OCI-LY7 (cell line): ENCODE data around the gene CATSPERE.

Experiments used
- EZH2phosphoT487 ChIP-seq: fragments of 200-600 bp; sonication (generic); IDR thresholded peaks from 2 replicates; pipeline ENCODE4 v1.6.1; 2018; ENCODE audit warnings: low read depth, borderline replicate concordance, mild to moderate bottlenecking, mixed run types, antibody characterized with exemption, low read length, moderate library complexity, mixed read lengths
- TF ChIP-seq, protein P1 (sequence below): fragments of 200-600 bp; sonication (generic); conservative IDR thresholded peaks from 2 replicates; pipeline ENCODE4 v1.5.1; 2014; ENCODE audit warnings: mild to moderate bottlenecking, antibody characterized with exemption, low read length, moderate library complexity, mixed read lengths

DNA sequence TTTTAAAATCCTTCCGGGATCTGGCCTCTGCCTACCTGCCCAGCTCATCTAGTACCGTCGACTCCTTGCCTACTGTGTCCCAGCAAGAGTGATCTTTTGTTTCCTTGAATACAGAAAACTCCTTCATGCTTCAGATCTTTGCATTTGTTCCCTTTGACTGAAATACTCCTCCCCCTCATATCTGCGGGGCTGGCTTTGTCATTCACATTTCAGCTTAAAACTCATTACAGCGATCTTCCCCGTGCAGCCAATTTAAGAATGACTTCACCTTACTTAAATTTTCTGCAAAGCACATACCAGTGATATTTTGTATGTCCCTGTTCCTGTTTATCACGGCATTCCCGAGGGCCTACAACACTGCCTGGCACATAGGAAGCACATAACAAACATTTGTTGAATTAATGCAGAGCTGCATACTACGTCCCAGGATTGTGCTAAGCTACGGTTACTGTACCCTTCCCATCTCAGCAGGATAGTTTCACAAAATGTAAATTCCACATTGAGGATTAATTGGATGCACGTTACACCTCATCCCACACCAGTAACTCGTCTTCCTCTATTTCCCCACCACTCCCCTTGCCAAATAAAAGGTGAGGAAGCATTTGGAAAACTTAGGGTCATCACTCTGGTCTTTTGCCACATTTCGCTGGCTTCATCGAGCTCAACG is 191.0 kb downstream of the CATSPERE start:
- no peak for TF ChIP-seq EZH2phosphoT487
- TF ChIP-seq, protein P1, sequence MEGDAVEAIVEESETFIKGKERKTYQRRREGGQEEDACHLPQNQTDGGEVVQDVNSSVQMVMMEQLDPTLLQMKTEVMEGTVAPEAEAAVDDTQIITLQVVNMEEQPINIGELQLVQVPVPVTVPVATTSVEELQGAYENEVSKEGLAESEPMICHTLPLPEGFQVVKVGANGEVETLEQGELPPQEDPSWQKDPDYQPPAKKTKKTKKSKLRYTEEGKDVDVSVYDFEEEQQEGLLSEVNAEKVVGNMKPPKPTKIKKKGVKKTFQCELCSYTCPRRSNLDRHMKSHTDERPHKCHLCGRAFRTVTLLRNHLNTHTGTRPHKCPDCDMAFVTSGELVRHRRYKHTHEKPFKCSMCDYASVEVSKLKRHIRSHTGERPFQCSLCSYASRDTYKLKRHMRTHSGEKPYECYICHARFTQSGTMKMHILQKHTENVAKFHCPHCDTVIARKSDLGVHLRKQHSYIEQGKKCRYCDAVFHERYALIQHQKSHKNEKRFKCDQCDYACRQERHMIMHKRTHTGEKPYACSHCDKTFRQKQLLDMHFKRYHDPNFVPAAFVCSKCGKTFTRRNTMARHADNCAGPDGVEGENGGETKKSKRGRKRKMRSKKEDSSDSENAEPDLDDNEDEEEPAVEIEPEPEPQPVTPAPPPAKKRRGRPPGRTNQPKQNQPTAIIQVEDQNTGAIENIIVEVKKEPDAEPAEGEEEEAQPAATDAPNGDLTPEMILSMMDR = no peak
